Measurements from ENCODE around the gene ASIC4.
A peak's percentile ranks its signal among the peaks of the same experiment; 100 is the strongest.

Gene ASIC4

DNA sequence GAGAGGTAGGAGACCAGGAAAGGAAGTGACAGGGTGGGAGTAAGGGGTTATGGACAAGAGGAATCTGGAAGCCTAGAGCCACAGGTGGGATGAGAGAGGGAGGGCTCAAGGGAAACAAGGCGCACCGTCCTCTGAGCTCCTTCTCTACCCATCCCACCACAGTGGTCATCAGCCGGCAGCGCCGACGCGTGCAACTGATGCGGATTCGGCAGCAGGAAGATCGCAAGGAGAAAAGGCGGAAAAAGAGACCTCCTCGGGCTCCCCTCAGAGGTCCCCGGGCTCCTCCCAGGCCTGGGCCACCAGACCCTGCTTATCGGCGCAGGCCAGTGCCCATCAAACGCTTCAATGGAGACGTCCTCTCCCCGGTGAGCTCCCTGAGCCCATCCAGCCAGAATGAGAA lies 34.7 kb downstream of the ASIC4 start:
- H3K36me3 Mint-ChIP-seq (ENCODE audit: low read depth), result peaks cover 3% of the 10 kb centered on the region
- peaks cover 83% of the 10 kb centered on the region for H3K27me3 Mint-ChIP-seq (ENCODE audit: low read depth, poor library complexity)
- no peaks in the 10 kb centered on the region for H3K9me3 Mint-ChIP-seq
- H3K4me3 Mint-ChIP-seq, result no peak overlapping the region
- peaks cover 22% of the 10 kb centered on the region for H3K4me1 Mint-ChIP-seq
- no peak overlapping the region for H3K27ac Mint-ChIP-seq
- DNase-seq, result no peak
- TF ChIP-seq, protein P1, sequence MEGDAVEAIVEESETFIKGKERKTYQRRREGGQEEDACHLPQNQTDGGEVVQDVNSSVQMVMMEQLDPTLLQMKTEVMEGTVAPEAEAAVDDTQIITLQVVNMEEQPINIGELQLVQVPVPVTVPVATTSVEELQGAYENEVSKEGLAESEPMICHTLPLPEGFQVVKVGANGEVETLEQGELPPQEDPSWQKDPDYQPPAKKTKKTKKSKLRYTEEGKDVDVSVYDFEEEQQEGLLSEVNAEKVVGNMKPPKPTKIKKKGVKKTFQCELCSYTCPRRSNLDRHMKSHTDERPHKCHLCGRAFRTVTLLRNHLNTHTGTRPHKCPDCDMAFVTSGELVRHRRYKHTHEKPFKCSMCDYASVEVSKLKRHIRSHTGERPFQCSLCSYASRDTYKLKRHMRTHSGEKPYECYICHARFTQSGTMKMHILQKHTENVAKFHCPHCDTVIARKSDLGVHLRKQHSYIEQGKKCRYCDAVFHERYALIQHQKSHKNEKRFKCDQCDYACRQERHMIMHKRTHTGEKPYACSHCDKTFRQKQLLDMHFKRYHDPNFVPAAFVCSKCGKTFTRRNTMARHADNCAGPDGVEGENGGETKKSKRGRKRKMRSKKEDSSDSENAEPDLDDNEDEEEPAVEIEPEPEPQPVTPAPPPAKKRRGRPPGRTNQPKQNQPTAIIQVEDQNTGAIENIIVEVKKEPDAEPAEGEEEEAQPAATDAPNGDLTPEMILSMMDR (IDR thresholded peaks at IDR 0.05), result no peak

DNA sequence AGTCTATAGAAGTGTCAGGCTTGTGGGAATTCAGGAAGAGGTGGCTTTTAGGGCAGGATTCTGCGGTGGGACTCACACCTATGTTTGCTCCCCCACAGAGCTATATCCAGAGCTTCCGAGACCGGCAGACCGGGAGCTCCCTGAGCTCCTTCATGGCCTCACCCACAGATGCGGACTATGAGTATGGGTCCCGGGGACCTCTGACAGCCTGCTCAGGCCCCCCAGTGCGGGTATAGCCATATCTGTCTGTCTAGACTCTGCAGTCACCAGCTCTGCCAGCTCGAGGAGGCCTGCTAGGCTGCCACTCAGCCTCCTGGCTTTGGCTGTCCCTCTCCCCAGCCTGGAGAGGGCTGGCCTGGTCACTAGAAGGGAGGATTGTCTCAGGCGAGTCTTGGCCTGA lies 35.3 kb downstream of the ASIC4 start:
- Mint-ChIP-seq H3K4me1 (peaks cover 15% of the 10 kb centered on the region), H3K27me3 (ENCODE audit: low read depth, poor library complexity) (peaks cover 79% of the 10 kb centered on the region), H3K9me3 (no peaks in the 10 kb centered on the region), H3K36me3 (ENCODE audit: low read depth) (peaks cover 6% of the 10 kb centered on the region), H3K4me3 (no peak overlapping the region), H3K27ac (no peak overlapping the region)
- no peak for DNase-seq
- TF ChIP-seq, protein P1 (IDR thresholded peaks at IDR 0.05), result no peak

DNA sequence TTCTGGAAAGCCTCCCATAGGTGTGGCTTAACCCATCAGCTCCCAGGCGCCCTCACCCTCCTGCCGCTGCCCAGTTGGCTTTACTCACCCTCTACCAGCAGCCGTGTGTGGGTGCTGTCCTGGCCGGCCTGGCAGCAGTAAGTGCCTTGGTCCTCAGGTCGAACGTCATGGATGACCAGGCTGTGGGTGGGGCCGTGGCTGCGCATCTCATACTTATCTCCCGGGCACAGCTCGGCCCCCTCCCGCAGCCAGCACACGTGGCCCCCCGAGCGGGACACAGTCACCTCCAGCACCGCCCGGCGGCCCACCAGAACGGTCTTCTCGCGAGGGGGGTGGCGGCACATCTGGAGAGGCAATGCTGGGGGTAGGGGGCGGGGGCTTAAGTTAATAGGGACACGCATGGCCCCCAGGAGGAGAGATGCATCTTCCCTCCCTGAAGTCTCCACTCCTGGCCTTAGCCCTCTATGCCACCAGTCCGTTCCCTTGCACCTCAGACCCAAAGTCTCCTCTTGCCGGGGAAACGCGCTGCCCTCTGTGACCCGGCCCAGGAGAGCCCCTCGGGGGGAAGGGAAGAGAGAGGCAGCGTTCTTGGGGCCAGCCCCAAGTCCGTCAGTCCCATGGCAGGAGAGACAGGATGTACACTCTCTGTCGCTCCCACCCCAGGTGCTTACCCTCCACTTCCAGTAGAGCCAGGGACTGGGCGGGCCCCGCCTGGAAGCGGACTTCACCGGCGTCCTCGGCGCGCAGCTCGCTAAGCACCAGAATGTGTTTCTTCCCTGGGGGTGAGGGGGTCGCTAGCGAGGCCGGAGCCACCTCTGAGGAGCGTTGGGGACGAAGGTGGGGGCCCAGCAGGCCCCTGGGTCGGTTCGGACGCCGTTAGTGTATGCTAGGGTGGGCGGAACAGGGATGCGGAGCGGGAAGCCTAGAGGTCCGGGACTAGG lies 37.4 kb downstream of the ASIC4 start:
- Mint-ChIP-seq H3K36me3 (ENCODE audit: low read depth) (peaks cover 18% of the 10 kb centered on the region), H3K27ac (no peak overlapping the region), H3K4me3 (peak overlapping the region; percentile 85), H3K27me3 (ENCODE audit: low read depth, poor library complexity) (peaks cover 58% of the 10 kb centered on the region), H3K4me1 (peaks cover 11% of the 10 kb centered on the region), H3K9me3 (no peaks in the 10 kb centered on the region)
- DNase-seq, result peak; percentile 51
- TF ChIP-seq, protein P1 (IDR thresholded peaks at IDR 0.05), result no peak

DNA sequence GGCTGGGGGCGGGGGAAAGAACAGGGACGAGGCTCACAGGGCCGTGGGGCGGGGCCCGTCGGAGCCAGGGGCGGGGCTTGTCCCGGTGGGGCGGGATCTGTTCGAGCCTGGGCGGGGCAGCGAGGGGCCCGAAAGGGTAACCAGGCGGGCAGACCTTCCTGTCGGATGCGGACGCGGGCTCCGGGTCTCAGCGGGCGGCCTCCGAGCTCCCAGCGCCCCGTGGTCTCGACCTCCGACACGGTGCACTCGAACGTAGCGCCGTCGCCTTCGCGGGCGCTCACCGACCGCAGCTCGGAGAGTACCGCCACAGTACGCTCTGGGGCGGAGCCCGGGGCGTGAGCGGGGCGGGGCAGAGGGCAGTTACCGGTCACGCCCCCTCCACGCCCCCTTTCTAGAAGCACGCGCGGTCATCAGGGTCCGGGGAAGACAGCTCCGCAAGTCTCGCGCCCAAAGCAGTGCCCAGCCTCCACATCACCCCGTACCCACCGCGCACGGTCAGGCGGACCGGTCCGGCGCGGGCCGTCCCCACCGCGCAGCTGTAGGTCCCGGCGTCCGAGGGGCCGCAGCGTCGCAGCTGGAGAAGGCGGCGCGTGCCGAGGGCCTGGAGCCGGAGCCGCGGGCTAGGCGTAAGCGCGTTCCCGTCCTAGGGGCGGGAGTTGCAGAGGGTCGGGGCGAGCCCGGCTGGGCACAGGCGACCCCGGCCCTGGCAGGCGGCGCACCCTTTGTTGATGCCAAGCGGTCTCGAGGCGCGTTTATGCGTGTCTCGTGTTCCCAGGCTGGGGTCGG lies 38.3 kb downstream of the ASIC4 start:
- DNase-seq, result peak; percentile 95
- no peaks in the 10 kb centered on the region for H3K9me3 Mint-ChIP-seq
- peaks cover 53% of the 10 kb centered on the region for H3K27me3 Mint-ChIP-seq (ENCODE audit: low read depth, poor library complexity)
- H3K4me3 Mint-ChIP-seq, result peak overlapping the region; percentile 85
- TF ChIP-seq, protein P1 (IDR thresholded peaks at IDR 0.05), result no peak
- peaks cover 11% of the 10 kb centered on the region for H3K4me1 Mint-ChIP-seq
- H3K36me3 Mint-ChIP-seq (ENCODE audit: low read depth), result peaks cover 20% of the 10 kb centered on the region
- H3K27ac Mint-ChIP-seq, result no peak overlapping the region

DNA sequence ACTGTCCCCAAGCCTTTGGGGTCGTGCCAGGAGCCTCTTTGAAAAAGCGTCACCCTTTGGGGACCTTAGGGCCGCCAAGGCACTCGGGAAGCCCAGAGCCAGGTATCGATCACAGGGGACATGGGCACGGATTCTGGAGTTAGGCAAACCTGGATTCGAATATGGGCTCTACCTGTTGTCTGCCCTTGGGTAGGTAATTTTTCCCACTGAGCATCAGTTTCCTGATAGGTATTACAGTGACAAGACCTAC lies 38.8 kb downstream of the ASIC4 start:
- H3K4me1 Mint-ChIP-seq, result peaks cover 11% of the 10 kb centered on the region
- H3K36me3 Mint-ChIP-seq (ENCODE audit: low read depth), result peaks cover 20% of the 10 kb centered on the region
- no peak overlapping the region for H3K27ac Mint-ChIP-seq
- no peak for DNase-seq
- TF ChIP-seq, protein P1 (IDR thresholded peaks at IDR 0.05), result no peak
- H3K27me3 Mint-ChIP-seq (ENCODE audit: low read depth, poor library complexity), result peaks cover 50% of the 10 kb centered on the region
- H3K9me3 Mint-ChIP-seq, result no peaks in the 10 kb centered on the region
- peak overlapping the region; percentile 62 for H3K4me3 Mint-ChIP-seq
